Measurements from ENCODE around the gene TGFBR3.
"Not testable (repeated sequence)": the region's sequence is repeated elsewhere in the genome, so short reads cannot be mapped to it uniquely, and the experiment has no call there.

The TGFBR3 gene

GRCh38 chr1:91697416-91697815, 188.5 kb downstream of the TGFBR3 start:
- DNase-seq (ENCODE audit: low read depth in 2 of 3, low spot score in 1 of 3) = peak in 2 of 3 donors; percentile 19 to 42

GRCh38 chr1:91696321-91696720, 189.6 kb downstream of the TGFBR3 start:
- no peak for DNase-seq (ENCODE audit: low read depth in 2 of 3, low spot score in 1 of 3)

- no peak for DNase-seq (ENCODE audit: low read depth in 2 of 3, low spot score in 1 of 3)
Measured at GRCh38 chr1:91693557-91693956, 192.4 kb downstream of the TGFBR3 start.

- DNase-seq (ENCODE audit: low read depth in 2 of 3, low spot score in 1 of 3) = no peak
Measured at GRCh38 chr1:91691525-91691924, 194.4 kb downstream of the TGFBR3 start.

- DNase-seq (ENCODE audit: low read depth in 2 of 3, low spot score in 1 of 3) = no peak
Measured at GRCh38 chr1:91689641-91690481, 196.1 kb downstream of the TGFBR3 start.

GRCh38 chr1:91687452-91687851, 198.5 kb downstream of the TGFBR3 start:
- no peak for DNase-seq (ENCODE audit: low read depth in 2 of 3, low spot score in 1 of 3)

GRCh38 chr1:91685994-91686393, 200.0 kb downstream of the TGFBR3 start:
- DNase-seq (ENCODE audit: low read depth in 2 of 3, low spot score in 1 of 3) = no peak

GRCh38 chr1:91684481-91685196, 201.3 kb downstream of the TGFBR3 start:
- no peak for DNase-seq (ENCODE audit: low read depth in 2 of 3, low spot score in 1 of 3)

GRCh38 chr1:91683598-91683951, 202.4 kb downstream of the TGFBR3 start:
- DNase-seq (ENCODE audit: low read depth in 2 of 3, low spot score in 1 of 3) = no peak

GRCh38 chr1:91682882-91683597, 202.9 kb downstream of the TGFBR3 start:
- no peak for DNase-seq (ENCODE audit: low read depth in 2 of 3, low spot score in 1 of 3)

- DNase-seq (ENCODE audit: low read depth in 2 of 3, low spot score in 1 of 3) = no peak
Measured at GRCh38 chr1:91680556-91681155, 205.3 kb downstream of the TGFBR3 start.

- no peak for DNase-seq (ENCODE audit: low read depth in 2 of 3, low spot score in 1 of 3)
Measured at GRCh38 chr1:91679446-91679845, 206.5 kb downstream of the TGFBR3 start.

- DNase-seq (ENCODE audit: low read depth in 2 of 3, low spot score in 1 of 3) = no peak
Measured at GRCh38 chr1:91676030-91676429, 209.9 kb downstream of the TGFBR3 start.

GRCh38 chr1:91674107-91674506, 211.8 kb downstream of the TGFBR3 start:
- DNase-seq (ENCODE audit: low read depth in 2 of 3, low spot score in 1 of 3) = no peak

- DNase-seq (ENCODE audit: low read depth in 2 of 3, low spot score in 1 of 3) = no peak
Measured at GRCh38 chr1:91673613-91674012, 212.3 kb downstream of the TGFBR3 start.

- DNase-seq (ENCODE audit: low read depth in 2 of 3, low spot score in 1 of 3) = peak in 2 of 3 donors; percentile 12 to 38
Measured at GRCh38 chr1:91672601-91673161, 213.3 kb downstream of the TGFBR3 start.

GRCh38 chr1:91670781-91671180, 215.2 kb downstream of the TGFBR3 start:
- DNase-seq (ENCODE audit: low read depth in 2 of 3, low spot score in 1 of 3) = no peak

GRCh38 chr1:91669584-91670350, 216.2 kb downstream of the TGFBR3 start:
- no peak for DNase-seq (ENCODE audit: low read depth in 2 of 3, low spot score in 1 of 3)

- not testable (repeated sequence) for DNase-seq (ENCODE audit: low read depth in 2 of 3, low spot score in 1 of 3)
Measured at GRCh38 chr1:91666651-91667050, 219.3 kb downstream of the TGFBR3 start.

GRCh38 chr1:91661121-91661520, 224.8 kb downstream of the TGFBR3 start:
- DNase-seq (ENCODE audit: low read depth in 2 of 3, low spot score in 1 of 3) = no peak

Data from stimulated activated CD4-positive, alpha-beta T cell treated with anti-CD3 and anti-CD28 coated beads, Interleukin-12 subunit alpha, Interleukin-12 subunit beta, amount 100 ng/mL, for 48 hours (primary cell).